HCT116 (cell line): Measurements from ENCODE around the gene GDPD5. TPM values are rescaled to one million over a fixed set of nuclear protein-coding genes. Genes with fewer than 3 reads are reported as not detected.

Experiments used
- ATAC-seq: fragments of 200-7000 bp; cut with Tn5 transposase; 2 replicates; pipeline ENCODE4 v1.9.1; 2020; ENCODE audit warnings: mild to moderate bottlenecking, moderate library complexity
- BruUV-seq: library from RNA; stranded (reverse); fragments of 400-500 nt; replicated peaks from 2 replicates; lab custom pipeline; 2021; lab: Mats Ljungman, UMichigan
- CTCF ChIA-PET: fragments of 300-600 bp; sonication (Branson Sonifier 250); formaldehyde crosslinking; loops from one replicate; lab custom pipeline; 2021; ENCODE audit warnings: antibody characterized with exemption; lab: Charles Lee
- POLR2A ChIA-PET: fragments of 300-600, 350-600 bp; sonication (Branson Sonifier 250); formaldehyde crosslinking; loops from one replicate; lab custom pipeline; 2021; ENCODE audit warnings: antibody characterized with exemption; lab: Charles Lee
- RAD21 ChIA-PET, 2 experiments: fragments of 300-600 bp; sonication (Branson Sonifier 250); formaldehyde crosslinking; loops; one replicate each; lab custom pipeline; 2023; ENCODE audit warnings: low total read pairs in 2 of 2; ENCODE audit not compliant: uncharacterized antibody in 2 of 2, unreplicated experiment in 2 of 2, low non-redundant PET in 1 of 2; lab: Charles Lee
- DNase-seq: peaks from one replicate; pipeline ENCODE4 v3.0.0-alpha.2; 2010; ENCODE audit warnings: low read depth, low spot score
- H2AFZ ChIP-seq: fragments of 200-600 bp; shearing (Covaris generic), sonication (generic); 2 replicates; pipeline ENCODE4 v1.6.1; 2017; ENCODE audit warnings: low read depth, mixed run types, mixed read lengths, antibody characterized with exemption, low read length; ENCODE audit not compliant: poor library complexity, severe bottlenecking
- H3K27ac ChIP-seq: 2 replicates; pipeline ENCODE4 v1.5.1; 2012; ENCODE audit warnings: low read depth, low read length
- H3K27me3 ChIP-seq: fragments of 200-600 bp; sonication (generic); 2 replicates; pipeline ENCODE4 v1.6.1; 2016; ENCODE audit warnings: mixed run types, low read length, mixed read lengths; ENCODE audit not compliant: insufficient read depth
- H3K36me3 ChIP-seq, 2 experiments: fragments of 200-500 bp in 1 of 2; fragments of 200-600 bp in 1 of 2; sonication (Bioruptor generic) in 1 of 2; sonication (generic) in 1 of 2; 2 replicates each; pipeline versions ENCODE4 v1.5.1 to v1.6.1; 2014 to 2016; ENCODE audit warnings: low read length in 2 of 2, inconsistent platforms in 1 of 2, mixed read lengths in 1 of 2, mixed run types in 1 of 2; ENCODE audit not compliant: insufficient read depth in 2 of 2, control insufficient read depth in 1 of 2
- H3K4me1 ChIP-seq, 2 experiments: fragments of 200-600 bp in 1 of 2; sonication (generic) in 1 of 2; 2 replicates each; pipeline versions ENCODE4 v1.5.1 to v1.6.1; 2012 to 2017; ENCODE audit warnings: low read length in 2 of 2, inconsistent platforms in 1 of 2, mild to moderate bottlenecking in 1 of 2, mixed read lengths in 1 of 2, mixed run types in 1 of 2, moderate library complexity in 1 of 2; ENCODE audit not compliant: insufficient read depth in 2 of 2, control insufficient read depth in 1 of 2
- H3K4me2 ChIP-seq: fragments of 200-600 bp; sonication (generic); 2 replicates; pipeline ENCODE4 v1.6.1; 2017; ENCODE audit warnings: mixed run types, low read length, mixed read lengths
- H3K4me3 ChIP-seq, 2 experiments: fragments of 200-600 bp in 1 of 2; sonication (generic) in 1 of 2; replicated peaks in 1 of 2; 2 replicates each; pipeline ENCODE4 v1.5.1; 2011 to 2016; ENCODE audit warnings: low read length in 2 of 2, control low read depth in 1 of 2, low read depth in 1 of 2, mild to moderate bottlenecking in 1 of 2, mixed read lengths in 1 of 2, mixed run types in 1 of 2
- H3K79me2 ChIP-seq: fragments of 200-600 bp; sonication (generic); 2 replicates; pipeline ENCODE4 v1.6.1; 2017; ENCODE audit warnings: mild to moderate bottlenecking, mixed run types, low read length, moderate library complexity, mixed read lengths; ENCODE audit not compliant: insufficient read depth
- H3K9ac ChIP-seq: fragments of 200-600 bp; sonication (generic); 2 replicates; pipeline ENCODE4 v1.6.1; 2016; ENCODE audit warnings: low read length, mixed read lengths
- H3K9me2 ChIP-seq: fragments of 200-600 bp; sonication (generic), shearing (Covaris generic); 2 replicates; pipeline ENCODE4 v1.6.1; 2017; ENCODE audit warnings: mixed run types, mild to moderate bottlenecking, moderate library complexity; ENCODE audit not compliant: insufficient read depth
- H3K9me3 ChIP-seq, 2 experiments: fragments of 200-500 bp in 1 of 2; fragments of 200-600 bp in 1 of 2; sonication (Bioruptor generic) in 1 of 2; sonication (generic) in 1 of 2; 2 replicates each; pipeline ENCODE4 v1.6.1; 2014 to 2017; ENCODE audit warnings: low read length in 2 of 2, mixed read lengths in 2 of 2, inconsistent platforms in 1 of 2, low read depth in 1 of 2, mild to moderate bottlenecking in 1 of 2, mixed run types in 1 of 2, moderate library complexity in 1 of 2; ENCODE audit not compliant: control insufficient read depth in 1 of 2, insufficient read depth in 1 of 2
- H4K20me1 ChIP-seq: fragments of 200-600 bp; sonication (generic), shearing (Covaris generic); 2 replicates; pipeline ENCODE4 v1.6.1; 2017; ENCODE audit warnings: mixed run types, mild to moderate bottlenecking, moderate library complexity; ENCODE audit not compliant: insufficient read depth
- CEBPB ChIP-seq: IDR thresholded peaks from 2 replicates; pipeline ENCODE4 v1.6.1; 2012; ENCODE audit warnings: low read depth
- EGR1 ChIP-seq: IDR thresholded peaks from 2 replicates; pipeline ENCODE4 v1.6.1; 2012; ENCODE audit warnings: low read depth
- ELF1 ChIP-seq: IDR thresholded peaks from 2 replicates; pipeline ENCODE4 v1.6.1; 2012; ENCODE audit warnings: low read depth, borderline replicate concordance
- FOSL1 ChIP-seq: IDR thresholded peaks from 2 replicates; pipeline ENCODE4 v1.6.1; 2012; ENCODE audit warnings: low read depth
- POLR2A ChIP-seq: IDR thresholded peaks from 2 replicates; pipeline ENCODE4 v1.7.0; 2011; ENCODE audit warnings: borderline replicate concordance; ENCODE audit not compliant: insufficient read depth, insufficient read length; ENCODE audit errors: extremely low read depth
- POLR2AphosphoS5 ChIP-seq: IDR thresholded peaks from 2 replicates; pipeline ENCODE4 v1.6.1; 2011; ENCODE audit warnings: mild to moderate bottlenecking, low read depth, low read length, moderate library complexity
- RAD21 ChIP-seq: IDR thresholded peaks from 2 replicates; pipeline ENCODE4 v1.6.1; 2012; ENCODE audit warnings: low read depth, mild to moderate bottlenecking
- SP1 ChIP-seq: IDR thresholded peaks from 2 replicates; pipeline ENCODE4 v1.6.1; 2012; ENCODE audit warnings: low read depth
- SRF ChIP-seq: IDR thresholded peaks from 2 replicates; pipeline ENCODE4 v1.6.1; 2012; ENCODE audit warnings: low read depth
- TCF7L2 ChIP-seq: IDR thresholded peaks from 2 replicates; pipeline ENCODE4 v1.7.0; 2011; ENCODE audit warnings: borderline replicate concordance, inconsistent platforms; ENCODE audit not compliant: insufficient read depth, insufficient read length; ENCODE audit errors: extremely low read depth
- YY1 ChIP-seq: IDR thresholded peaks from 2 replicates; pipeline ENCODE4 v1.6.1; 2011; ENCODE audit warnings: low read length, low read depth, moderate library complexity, mild to moderate bottlenecking; ENCODE audit not compliant: insufficient replicate concordance; ENCODE audit errors: extremely low read depth
- ZFX ChIP-seq: fragments of 450-650 bp; IDR thresholded peaks from 2 replicates; pipeline ENCODE4 v1.6.1; 2017
- ZNF274 ChIP-seq: fragments of 200-500 bp; sonication (Bioruptor generic); IDR thresholded peaks from 2 replicates; pipeline ENCODE4 v1.6.1; 2014; ENCODE audit warnings: mild to moderate bottlenecking, low read depth, low read length, inconsistent platforms
- intact Hi-C: fragments of 100-400 bp; cut with micrococcal nuclease; formaldehyde crosslinking; loops from 2 replicates; pipeline ENCODE4 v1.10.0; 2022
- total RNA-seq: library from RNA; stranded (reverse); gene quantifications from one replicate; pipeline ENCODE4 v1.2.1, GENCODE V29; 2021; ENCODE audit not compliant: unreplicated experiment
- TF ChIP-seq, protein P1 (sequence below), 3 experiments: fragments of 200-600 bp in 1 of 3; sonication (generic) in 1 of 3; IDR thresholded peaks in 2 of 3; conservative IDR thresholded peaks in 1 of 3; 2 replicates each; pipeline ENCODE4 v1.5.1; 2012 to 2017; ENCODE audit warnings: low read depth in 2 of 3, low read length in 2 of 3, antibody characterized with exemption in 1 of 3, borderline replicate concordance in 1 of 3, control low read depth in 1 of 3, mild to moderate bottlenecking in 1 of 3, mixed read lengths in 1 of 3, mixed run types in 1 of 3, moderate library complexity in 1 of 3; ENCODE audit not compliant: insufficient read depth in 1 of 3
- TF ChIP-seq, protein P2 (sequence below): IDR thresholded peaks from 2 replicates; pipeline ENCODE4 v1.6.1; 2012
- TF ChIP-seq, protein P3 (sequence below): IDR thresholded peaks from 2 replicates; pipeline ENCODE4 v1.6.1; 2012; ENCODE audit warnings: low read depth

Gene GDPD5
- total RNA-seq, 1 experiment from 2014 or later = 27.5 TPM

DNA sequence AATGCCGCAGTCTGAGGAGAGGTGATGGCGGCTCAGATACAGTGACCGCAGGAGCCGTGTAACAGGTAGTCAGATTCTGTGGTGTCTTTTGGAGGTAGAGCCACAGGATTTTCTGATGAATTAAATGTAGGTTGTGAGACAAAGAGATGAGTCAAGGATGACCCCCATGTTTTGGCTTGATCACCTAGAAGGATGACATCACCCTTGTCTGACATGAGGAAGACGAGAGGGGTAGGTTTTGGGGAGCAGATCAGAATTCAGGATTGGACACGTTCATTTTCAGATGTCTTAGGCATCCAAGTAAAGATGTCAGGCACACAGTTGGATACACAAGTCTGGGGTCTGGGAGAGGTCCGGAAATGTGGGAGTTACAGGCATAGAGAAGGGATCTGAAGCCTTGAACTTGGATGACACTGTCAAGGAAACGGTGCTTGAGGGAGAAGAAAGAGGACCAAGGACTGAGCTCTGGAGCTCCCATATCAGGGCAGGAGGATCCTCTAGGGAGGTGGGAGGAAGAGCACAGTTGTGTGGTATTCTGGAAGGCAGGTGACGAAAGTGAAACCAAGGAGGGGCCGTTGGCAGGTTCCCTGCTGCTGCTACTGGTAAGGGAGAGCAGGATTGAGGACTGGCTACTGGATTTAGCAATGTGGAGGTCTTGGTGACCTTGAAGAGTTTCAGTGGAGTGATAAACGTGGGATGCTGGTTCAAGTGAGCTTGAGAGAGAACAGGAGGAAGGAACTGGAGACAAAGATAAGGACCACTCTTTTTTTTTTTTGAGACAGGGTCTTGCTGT, 12.6 kb upstream of the GDPD5 start:
- no peaks in the 10 kb centered on the region for H3K27me3 ChIP-seq
- ChIA-PET POLR2A (no interaction called here), CTCF (no interaction called here), RAD21 (no interaction called here)
- no peak overlapping the region for H3K9ac ChIP-seq
- no peak for ATAC-seq
- intact Hi-C loops = no loop called here
- TF ChIP-seq YY1 (no peak), TCF7L2 (no peak), ZNF274 (no peak), POLR2AphosphoS5 (no peak), POLR2A (no peak), ZFX (no peak), CEBPB (no peak), EGR1 (no peak), SP1 (no peak), SRF (no peak), ELF1 (no peak), FOSL1 (no peak), RAD21 (no peak)
- TF ChIP-seq, protein P1, sequence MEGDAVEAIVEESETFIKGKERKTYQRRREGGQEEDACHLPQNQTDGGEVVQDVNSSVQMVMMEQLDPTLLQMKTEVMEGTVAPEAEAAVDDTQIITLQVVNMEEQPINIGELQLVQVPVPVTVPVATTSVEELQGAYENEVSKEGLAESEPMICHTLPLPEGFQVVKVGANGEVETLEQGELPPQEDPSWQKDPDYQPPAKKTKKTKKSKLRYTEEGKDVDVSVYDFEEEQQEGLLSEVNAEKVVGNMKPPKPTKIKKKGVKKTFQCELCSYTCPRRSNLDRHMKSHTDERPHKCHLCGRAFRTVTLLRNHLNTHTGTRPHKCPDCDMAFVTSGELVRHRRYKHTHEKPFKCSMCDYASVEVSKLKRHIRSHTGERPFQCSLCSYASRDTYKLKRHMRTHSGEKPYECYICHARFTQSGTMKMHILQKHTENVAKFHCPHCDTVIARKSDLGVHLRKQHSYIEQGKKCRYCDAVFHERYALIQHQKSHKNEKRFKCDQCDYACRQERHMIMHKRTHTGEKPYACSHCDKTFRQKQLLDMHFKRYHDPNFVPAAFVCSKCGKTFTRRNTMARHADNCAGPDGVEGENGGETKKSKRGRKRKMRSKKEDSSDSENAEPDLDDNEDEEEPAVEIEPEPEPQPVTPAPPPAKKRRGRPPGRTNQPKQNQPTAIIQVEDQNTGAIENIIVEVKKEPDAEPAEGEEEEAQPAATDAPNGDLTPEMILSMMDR (IDR thresholded peaks at IDR 0.05 in 2 of 3, conservative IDR thresholded peaks at IDR 0.05 in 1 of 3; ENCODE audit: borderline replicate concordance in 1 of 3, insufficient read depth in 1 of 3, low read depth in 2 of 3, low read length in 2 of 3) = no peak
- TF ChIP-seq, protein P2, sequence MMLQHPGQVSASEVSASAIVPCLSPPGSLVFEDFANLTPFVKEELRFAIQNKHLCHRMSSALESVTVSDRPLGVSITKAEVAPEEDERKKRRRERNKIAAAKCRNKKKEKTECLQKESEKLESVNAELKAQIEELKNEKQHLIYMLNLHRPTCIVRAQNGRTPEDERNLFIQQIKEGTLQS = no peak
- TF ChIP-seq, protein P3, sequence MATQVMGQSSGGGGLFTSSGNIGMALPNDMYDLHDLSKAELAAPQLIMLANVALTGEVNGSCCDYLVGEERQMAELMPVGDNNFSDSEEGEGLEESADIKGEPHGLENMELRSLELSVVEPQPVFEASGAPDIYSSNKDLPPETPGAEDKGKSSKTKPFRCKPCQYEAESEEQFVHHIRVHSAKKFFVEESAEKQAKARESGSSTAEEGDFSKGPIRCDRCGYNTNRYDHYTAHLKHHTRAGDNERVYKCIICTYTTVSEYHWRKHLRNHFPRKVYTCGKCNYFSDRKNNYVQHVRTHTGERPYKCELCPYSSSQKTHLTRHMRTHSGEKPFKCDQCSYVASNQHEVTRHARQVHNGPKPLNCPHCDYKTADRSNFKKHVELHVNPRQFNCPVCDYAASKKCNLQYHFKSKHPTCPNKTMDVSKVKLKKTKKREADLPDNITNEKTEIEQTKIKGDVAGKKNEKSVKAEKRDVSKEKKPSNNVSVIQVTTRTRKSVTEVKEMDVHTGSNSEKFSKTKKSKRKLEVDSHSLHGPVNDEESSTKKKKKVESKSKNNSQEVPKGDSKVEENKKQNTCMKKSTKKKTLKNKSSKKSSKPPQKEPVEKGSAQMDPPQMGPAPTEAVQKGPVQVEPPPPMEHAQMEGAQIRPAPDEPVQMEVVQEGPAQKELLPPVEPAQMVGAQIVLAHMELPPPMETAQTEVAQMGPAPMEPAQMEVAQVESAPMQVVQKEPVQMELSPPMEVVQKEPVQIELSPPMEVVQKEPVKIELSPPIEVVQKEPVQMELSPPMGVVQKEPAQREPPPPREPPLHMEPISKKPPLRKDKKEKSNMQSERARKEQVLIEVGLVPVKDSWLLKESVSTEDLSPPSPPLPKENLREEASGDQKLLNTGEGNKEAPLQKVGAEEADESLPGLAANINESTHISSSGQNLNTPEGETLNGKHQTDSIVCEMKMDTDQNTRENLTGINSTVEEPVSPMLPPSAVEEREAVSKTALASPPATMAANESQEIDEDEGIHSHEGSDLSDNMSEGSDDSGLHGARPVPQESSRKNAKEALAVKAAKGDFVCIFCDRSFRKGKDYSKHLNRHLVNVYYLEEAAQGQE = no peak
- no peaks in the 10 kb centered on the region for H3K9me3 ChIP-seq
- H3K36me3 ChIP-seq = no peaks in the 10 kb centered on the region
- no peaks in the 10 kb centered on the region for H4K20me1 ChIP-seq
- DNase-seq = no peak
- peak overlapping the region in 1 of 2 experiments; percentile 51; a peak in 1 of 4 replicates for H3K4me3 ChIP-seq
- BruUV-seq = no TSS peak
- H2AFZ ChIP-seq = no peak overlapping the region
- H3K9me2 ChIP-seq = no peaks in the 10 kb centered on the region
- peak overlapping the region; percentile 82 for H3K4me2 ChIP-seq
- H3K27ac ChIP-seq = no peak overlapping the region
- H3K4me1 ChIP-seq = peaks cover 34 to 64% of the 10 kb centered on the region in 2 experiments
- H3K79me2 ChIP-seq = no peaks in the 10 kb centered on the region
